H9 (cell line): ENCODE results near the gene MAST2. TPM values are rescaled to one million over a fixed set of nuclear protein-coding genes. Genes with fewer than 3 reads are reported as not detected.

Experiments
- DNase-seq: peaks from one replicate; pipeline ENCODE4 v3.0.0-alpha.2; 2017
- H2AFZ ChIP-seq: one replicate; pipeline ENCODE4 v1.6.1; 2013; ENCODE audit warnings: mild to moderate bottlenecking, low read length, control low read depth, moderate library complexity
- H2AK5ac ChIP-seq: 2 replicates; pipeline ENCODE4 v1.6.1; 2013; ENCODE audit warnings: low read length, control low read depth, mixed read lengths; ENCODE audit not compliant: insufficient read length
- H2BK120ac ChIP-seq: one replicate; pipeline ENCODE4 v1.6.1; 2013; ENCODE audit warnings: low read depth, mild to moderate bottlenecking, low read length, control low read depth, inconsistent platforms; ENCODE audit not compliant: poor library complexity, severe bottlenecking
- H2BK12ac ChIP-seq: 2 replicates; pipeline ENCODE4 v1.6.1; 2013; ENCODE audit warnings: low read length, control low read depth, mixed read lengths, low read depth; ENCODE audit not compliant: insufficient read length
- H2BK15ac ChIP-seq: 2 replicates; pipeline ENCODE4 v1.6.1; 2013; ENCODE audit warnings: low read depth, low read length, control low read depth
- H2BK20ac ChIP-seq: one replicate; pipeline ENCODE4 v1.6.1; 2013; ENCODE audit warnings: low read depth, mild to moderate bottlenecking, low read length, control low read depth, inconsistent platforms; ENCODE audit not compliant: poor library complexity, severe bottlenecking
- H2BK5ac ChIP-seq: 2 replicates; pipeline ENCODE4 v1.6.1; 2013; ENCODE audit warnings: low read length, control low read depth, mixed read lengths; ENCODE audit not compliant: insufficient read length
- H3K14ac ChIP-seq: 2 replicates; pipeline ENCODE4 v1.6.1; 2013; ENCODE audit warnings: low read length, control low read depth; ENCODE audit not compliant: insufficient read depth
- H3K18ac ChIP-seq: 2 replicates; pipeline ENCODE4 v1.6.1; 2013; ENCODE audit warnings: low read depth, mild to moderate bottlenecking, mixed read lengths, low read length, control low read depth; ENCODE audit not compliant: insufficient read length
- H3K23ac ChIP-seq: 2 replicates; pipeline ENCODE4 v1.6.1; 2013; ENCODE audit warnings: low read length, control low read depth, mixed read lengths, low read depth; ENCODE audit not compliant: insufficient read length
- H3K23me2 ChIP-seq: 2 replicates; pipeline ENCODE4 v1.6.1; 2013; ENCODE audit warnings: low read depth, mild to moderate bottlenecking, mixed read lengths, low read length, control low read depth; ENCODE audit not compliant: insufficient read length, poor library complexity, severe bottlenecking
- H3K27ac ChIP-seq: 2 replicates; pipeline ENCODE4 v1.5.1; 2013; ENCODE audit warnings: low read length, control low read depth, mixed read lengths, low read depth; ENCODE audit not compliant: insufficient read length
- H3K27me3 ChIP-seq: 2 replicates; pipeline ENCODE4 v1.6.1; 2013; ENCODE audit warnings: low read length, control low read depth, inconsistent platforms; ENCODE audit not compliant: insufficient read depth
- H3K4ac ChIP-seq: 2 replicates; pipeline ENCODE4 v1.6.1; 2013; ENCODE audit warnings: low read depth, mild to moderate bottlenecking, control low read depth, inconsistent platforms, low read length, moderate library complexity
- H3K4me1 ChIP-seq: 2 replicates; pipeline ENCODE4 v1.6.1; 2013; ENCODE audit warnings: low read length, control low read depth, inconsistent platforms; ENCODE audit not compliant: insufficient read depth
- H3K4me2 ChIP-seq: 2 replicates; pipeline ENCODE4 v1.6.1; 2013; ENCODE audit warnings: low read length, control low read depth, mixed read lengths; ENCODE audit not compliant: insufficient read length, insufficient read depth
- H3K56ac ChIP-seq: 2 replicates; pipeline ENCODE4 v1.6.1; 2013; ENCODE audit warnings: low read depth, mild to moderate bottlenecking, mixed read lengths, low read length, control low read depth; ENCODE audit not compliant: insufficient read length
- H3K79me1 ChIP-seq: 2 replicates; pipeline ENCODE4 v1.6.1; 2013; ENCODE audit warnings: low read depth, mild to moderate bottlenecking, moderate library complexity, low read length, control low read depth, inconsistent platforms; ENCODE audit not compliant: insufficient read depth, poor library complexity, severe bottlenecking
- H3K79me2 ChIP-seq: 2 replicates; pipeline ENCODE4 v1.6.1; 2013; ENCODE audit warnings: low read length, control low read depth, inconsistent platforms; ENCODE audit not compliant: insufficient read depth
- H3K9ac ChIP-seq: 2 replicates; pipeline ENCODE4 v1.6.1; 2013; ENCODE audit warnings: low read length, control low read depth, mixed read lengths; ENCODE audit not compliant: insufficient read length; ENCODE audit errors: extremely low read depth
- H3K9me3 ChIP-seq: one replicate; pipeline ENCODE4 v1.6.1; 2013; ENCODE audit warnings: low read depth, low read length, inconsistent platforms; ENCODE audit not compliant: control insufficient read depth
- H3T11ph ChIP-seq: one replicate; pipeline ENCODE4 v1.6.1; 2013; ENCODE audit warnings: mild to moderate bottlenecking, low read length, control low read depth, inconsistent platforms
- H4K20me1 ChIP-seq: one replicate; pipeline ENCODE4 v1.6.1; 2013; ENCODE audit not compliant: control insufficient read depth, insufficient read length, insufficient read depth
- H4K5ac ChIP-seq: 2 replicates; pipeline ENCODE4 v1.6.1; 2013; ENCODE audit warnings: low read depth, mild to moderate bottlenecking, mixed read lengths, low read length, control low read depth; ENCODE audit not compliant: insufficient read length
- H4K8ac ChIP-seq: replicated peaks from 2 replicates; pipeline ENCODE4 v1.6.1; 2013; ENCODE audit warnings: low read length, control low read depth, mixed read lengths, low read depth; ENCODE audit not compliant: insufficient read length
- H4K91ac ChIP-seq: 2 replicates; pipeline ENCODE4 v1.6.1; 2013; ENCODE audit warnings: low read depth, mild to moderate bottlenecking, moderate library complexity, mixed read lengths, low read length, control low read depth; ENCODE audit not compliant: insufficient read length
- H3K27ac Mint-ChIP-seq, 3 experiments: 2 replicates in 2 of 3; 3 replicates in 1 of 3; pipeline ENCODE4 v1.8.0; 2020 to 2021; ENCODE audit warnings: mixed read lengths in 3 of 3, mild to moderate bottlenecking in 1 of 3, moderate library complexity in 1 of 3
- H3K27me3 Mint-ChIP-seq: 2 replicates; pipeline ENCODE4 v1.8.0; 2021; ENCODE audit warnings: low read depth, mild to moderate bottlenecking, moderate library complexity, mixed read lengths
- H3K36me3 Mint-ChIP-seq, 3 experiments: 2 replicates in 2 of 3; 3 replicates in 1 of 3; pipeline ENCODE4 v1.8.0; 2020 to 2021; ENCODE audit warnings: low read depth in 3 of 3, mixed read lengths in 3 of 3; ENCODE audit not compliant: insufficient read depth in 1 of 3
- H3K4me1 Mint-ChIP-seq, 2 experiments: 2 replicates each; pipeline ENCODE4 v1.8.0; 2020; ENCODE audit warnings: mixed read lengths in 2 of 2
- H3K4me3 Mint-ChIP-seq, 2 experiments: 2 replicates in 1 of 2; 3 replicates in 1 of 2; pipeline ENCODE4 v1.8.0; 2020 to 2021; ENCODE audit warnings: mild to moderate bottlenecking in 2 of 2, mixed read lengths in 2 of 2, moderate library complexity in 1 of 2
- H3K9me3 Mint-ChIP-seq, 2 experiments: 2 replicates in 1 of 2; 3 replicates in 1 of 2; pipeline ENCODE4 v1.8.0; 2020; ENCODE audit warnings: mild to moderate bottlenecking in 2 of 2, mixed read lengths in 2 of 2, moderate library complexity in 1 of 2
- WGBS: extraction: QIAGEN DNeasy Blood & Tissue Kit; methylation state at CpG from one replicate; pipeline ENCODE4 v1.1.7; 2013; ENCODE audit warnings: missing lambda C conversion rate, low lambda C conversion rate, mixed read lengths; ENCODE audit not compliant: insufficient read length; ENCODE audit errors: extremely low coverage; 5-methylcytosine and 5-hydroxymethylcytosine counted together
- total RNA-seq: library from RNA; stranded (reverse); gene quantifications from 2 replicates; pipeline ENCODE4 v1.2.1, GENCODE V29; 2021
- TF ChIP-seq, protein P1 (sequence below): fragments of 200-600 bp; sonication (generic); conservative IDR thresholded peaks from 3 replicates; pipeline ENCODE4 v1.8.0; 2021; ENCODE audit warnings: antibody characterized with exemption, mild to moderate bottlenecking

Gene MAST2
- total RNA-seq, 1 experiment from 2014 or later, result 28.8 TPM

DNA sequence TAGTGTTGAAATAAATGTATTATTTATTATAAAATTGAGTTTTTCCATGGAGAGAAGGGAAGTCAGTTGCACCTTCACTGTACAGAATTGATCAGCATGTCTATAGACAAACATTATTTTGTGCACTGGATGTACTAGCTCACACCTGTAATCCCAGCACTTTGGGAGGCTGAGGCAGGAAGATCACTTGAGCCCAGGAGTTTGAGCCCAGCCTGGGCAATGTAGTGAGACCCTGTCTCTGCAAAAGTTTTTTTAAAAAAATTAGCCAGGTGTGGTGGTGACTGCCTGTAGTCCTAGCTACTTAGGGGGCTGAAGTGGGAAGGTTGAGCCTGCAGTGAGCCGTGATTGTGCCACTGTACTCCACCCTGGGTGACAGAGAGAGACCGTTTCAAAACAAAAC lies 87.7 kb downstream of the MAST2 start:
- no CpG with 5 or more reads among the region's 2 CpGs for WGBS

More for the DNA sequence above, 87.7 kb downstream of the MAST2 start:
- no peak overlapping the region for H3T11ph ChIP-seq
- Mint-ChIP-seq H3K4me1 (peaks cover 4 to 13% of the 10 kb centered on the region in 2 experiments; a peak in 3 of 4 replicates), H3K27ac (no peak overlapping the region), H3K9me3 (peaks cover 2 to 4% of the 10 kb centered on the region in 2 experiments), H3K36me3 (peaks cover 6 to 13% (median 11%) of the 10 kb centered on the region in 3 experiments), H3K27me3 (no peaks in the 10 kb centered on the region), H3K4me3 (no peak overlapping the region)
- TF ChIP-seq, protein P1, sequence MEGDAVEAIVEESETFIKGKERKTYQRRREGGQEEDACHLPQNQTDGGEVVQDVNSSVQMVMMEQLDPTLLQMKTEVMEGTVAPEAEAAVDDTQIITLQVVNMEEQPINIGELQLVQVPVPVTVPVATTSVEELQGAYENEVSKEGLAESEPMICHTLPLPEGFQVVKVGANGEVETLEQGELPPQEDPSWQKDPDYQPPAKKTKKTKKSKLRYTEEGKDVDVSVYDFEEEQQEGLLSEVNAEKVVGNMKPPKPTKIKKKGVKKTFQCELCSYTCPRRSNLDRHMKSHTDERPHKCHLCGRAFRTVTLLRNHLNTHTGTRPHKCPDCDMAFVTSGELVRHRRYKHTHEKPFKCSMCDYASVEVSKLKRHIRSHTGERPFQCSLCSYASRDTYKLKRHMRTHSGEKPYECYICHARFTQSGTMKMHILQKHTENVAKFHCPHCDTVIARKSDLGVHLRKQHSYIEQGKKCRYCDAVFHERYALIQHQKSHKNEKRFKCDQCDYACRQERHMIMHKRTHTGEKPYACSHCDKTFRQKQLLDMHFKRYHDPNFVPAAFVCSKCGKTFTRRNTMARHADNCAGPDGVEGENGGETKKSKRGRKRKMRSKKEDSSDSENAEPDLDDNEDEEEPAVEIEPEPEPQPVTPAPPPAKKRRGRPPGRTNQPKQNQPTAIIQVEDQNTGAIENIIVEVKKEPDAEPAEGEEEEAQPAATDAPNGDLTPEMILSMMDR, result no peak
- H3K23ac ChIP-seq, result no peak overlapping the region
- no peak overlapping the region for H3K14ac ChIP-seq
- H3K27ac ChIP-seq, result no peak overlapping the region
- H2BK20ac ChIP-seq, result no peak overlapping the region
- no peak overlapping the region for H3K4ac ChIP-seq
- H3K18ac ChIP-seq, result no peak overlapping the region
- H3K9ac ChIP-seq, result no peak overlapping the region
- no peak overlapping the region for H2BK12ac ChIP-seq
- DNase-seq, result no peak
- H4K20me1 ChIP-seq, result no peaks in the 10 kb centered on the region
- no peaks in the 10 kb centered on the region for H3K4me1 ChIP-seq
- H2BK120ac ChIP-seq, result no peak overlapping the region
- no peak overlapping the region for H4K91ac ChIP-seq
- H3K79me1 ChIP-seq, result peaks cover 3% of the 10 kb centered on the region
- H3K79me2 ChIP-seq, result 0 out of 2 replicates have a peak, but pooled peaks cover 2% of the 10 kb centered on the region
- H3K9me3 ChIP-seq, result no peaks in the 10 kb centered on the region
- no peak overlapping the region for H3K4me2 ChIP-seq
- H2AFZ ChIP-seq, result no peak overlapping the region
- no peak overlapping the region for H4K8ac ChIP-seq
- no peak overlapping the region for H2BK5ac ChIP-seq
- no peak overlapping the region for H3K56ac ChIP-seq
- no peak overlapping the region for H2BK15ac ChIP-seq
- H3K23me2 ChIP-seq, result no peaks in the 10 kb centered on the region
- no peak overlapping the region for H2AK5ac ChIP-seq
- no peak overlapping the region for H4K5ac ChIP-seq
- no peaks in the 10 kb centered on the region for H3K27me3 ChIP-seq
